ENCODE data around the gene HSD17B2. TPM values are rescaled to one million over a fixed set of nuclear protein-coding genes. Genes with fewer than 3 reads are reported as not detected.

Gene HSD17B2
- total RNA-seq, 4 donors from 2014 or later, result not detected

DNA sequence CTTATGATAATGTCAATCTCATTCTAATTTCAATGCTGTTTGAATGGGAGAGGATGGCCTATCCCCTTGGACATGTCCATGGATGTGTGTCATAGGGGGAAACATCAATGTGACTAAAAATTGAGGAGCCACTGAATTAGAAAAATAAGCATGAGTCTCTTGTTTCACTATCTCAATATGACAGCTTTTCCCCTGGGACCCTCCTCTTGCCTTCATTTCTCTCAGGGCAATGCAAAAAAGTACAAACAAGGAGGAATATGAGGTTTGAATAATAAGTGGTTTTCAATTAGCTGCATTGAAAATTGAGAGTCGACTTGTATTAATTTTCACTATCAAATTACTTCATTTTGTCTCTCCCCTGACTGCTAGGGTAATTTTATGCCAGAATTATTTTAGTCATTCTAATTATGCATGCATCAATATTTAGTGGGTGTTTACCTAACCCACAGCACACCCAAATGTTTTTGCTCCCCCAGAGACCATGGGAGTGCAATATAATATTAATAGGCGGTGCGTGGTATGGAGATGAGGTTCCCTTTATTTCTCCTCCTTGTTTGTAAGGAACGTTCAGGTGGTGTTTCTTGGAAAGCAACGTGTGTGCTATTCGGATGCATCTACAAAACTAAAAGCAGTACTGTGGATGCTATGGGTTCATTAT, 17.0 kb upstream of the HSD17B2 start:
- no peak for DNase-seq
- Histone ChIP-seq H3K27me3 (no peaks in the 10 kb centered on the region), H3K36me3 (no peaks in the 10 kb centered on the region), H3K4me3 (replicated peaks in 1 of 3) (no peak overlapping the region), H3K27ac (no peak overlapping the region), H3K9me3 (no peaks in the 10 kb centered on the region), H3K4me1 (no peaks in the 10 kb centered on the region)
- TF ChIP-seq POLR2A (IDR thresholded peaks at IDR 0.05), result no peak
- TF ChIP-seq, protein P1, sequence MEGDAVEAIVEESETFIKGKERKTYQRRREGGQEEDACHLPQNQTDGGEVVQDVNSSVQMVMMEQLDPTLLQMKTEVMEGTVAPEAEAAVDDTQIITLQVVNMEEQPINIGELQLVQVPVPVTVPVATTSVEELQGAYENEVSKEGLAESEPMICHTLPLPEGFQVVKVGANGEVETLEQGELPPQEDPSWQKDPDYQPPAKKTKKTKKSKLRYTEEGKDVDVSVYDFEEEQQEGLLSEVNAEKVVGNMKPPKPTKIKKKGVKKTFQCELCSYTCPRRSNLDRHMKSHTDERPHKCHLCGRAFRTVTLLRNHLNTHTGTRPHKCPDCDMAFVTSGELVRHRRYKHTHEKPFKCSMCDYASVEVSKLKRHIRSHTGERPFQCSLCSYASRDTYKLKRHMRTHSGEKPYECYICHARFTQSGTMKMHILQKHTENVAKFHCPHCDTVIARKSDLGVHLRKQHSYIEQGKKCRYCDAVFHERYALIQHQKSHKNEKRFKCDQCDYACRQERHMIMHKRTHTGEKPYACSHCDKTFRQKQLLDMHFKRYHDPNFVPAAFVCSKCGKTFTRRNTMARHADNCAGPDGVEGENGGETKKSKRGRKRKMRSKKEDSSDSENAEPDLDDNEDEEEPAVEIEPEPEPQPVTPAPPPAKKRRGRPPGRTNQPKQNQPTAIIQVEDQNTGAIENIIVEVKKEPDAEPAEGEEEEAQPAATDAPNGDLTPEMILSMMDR (IDR thresholded peaks at IDR 0.05), result no peak
- intact Hi-C loops (cut with DNase I), result no loop called here
- 83 to 87% methylated on average over 6 of the region's 6 CpGs for WGBS, 2 donors

DNA sequence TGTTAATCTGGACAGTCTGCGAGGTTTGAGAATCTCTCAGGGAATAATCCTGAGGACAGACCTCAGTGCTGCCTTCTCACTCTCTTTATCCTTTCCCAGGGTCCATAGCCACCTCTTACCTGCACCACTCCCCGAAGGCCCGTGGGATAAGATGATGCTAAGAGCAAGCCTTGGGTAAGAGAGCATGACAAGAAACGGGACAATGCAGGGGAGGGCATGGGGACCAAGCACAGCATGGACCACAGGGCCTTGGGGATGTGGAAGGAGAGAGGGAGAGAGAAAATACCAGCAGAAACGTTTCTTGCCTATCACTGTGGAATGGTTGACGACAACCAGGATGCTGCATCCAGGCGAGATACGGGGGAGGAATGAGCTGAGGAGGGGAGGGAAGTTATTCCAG, 15.5 kb upstream of the HSD17B2 start:
- intact Hi-C loops (cut with DNase I), result no loop called here
- Histone ChIP-seq H3K9me3 (no peaks in the 10 kb centered on the region), H3K4me3 (replicated peaks in 1 of 3) (no peak overlapping the region), H3K36me3 (no peaks in the 10 kb centered on the region), H3K27me3 (no peaks in the 10 kb centered on the region), H3K27ac (no peak overlapping the region), H3K4me1 (no peaks in the 10 kb centered on the region)
- 55 to 63% methylated on average over 8 of the region's 8 CpGs for WGBS, 2 donors
- no peak for DNase-seq
- TF ChIP-seq, protein P1 (IDR thresholded peaks at IDR 0.05), result no peak
- TF ChIP-seq POLR2A (IDR thresholded peaks at IDR 0.05), result no peak

DNA sequence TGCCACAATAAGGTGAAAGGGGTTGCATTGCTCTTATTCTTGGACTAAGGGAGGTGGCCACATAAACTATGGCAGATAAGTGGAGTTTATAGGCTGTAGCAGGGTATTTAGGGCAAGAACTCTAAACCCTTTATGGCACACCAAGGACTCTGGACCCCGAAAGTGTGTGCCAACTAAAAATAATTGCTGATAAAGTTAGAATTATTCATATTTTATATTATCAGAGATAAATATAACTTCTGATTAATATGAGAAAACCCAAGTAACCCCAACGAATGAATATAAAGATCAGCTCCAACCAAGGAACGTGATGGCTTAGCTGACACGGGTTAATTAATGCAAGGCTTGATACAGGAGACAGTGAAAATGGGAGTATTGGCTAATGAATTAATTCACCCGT, 15.0 kb upstream of the HSD17B2 start:
- 85 to 87% methylated on average over 5 of the region's 5 CpGs for WGBS, 2 donors
- intact Hi-C loops (cut with DNase I), result no loop called here
- no peak for DNase-seq

DNA sequence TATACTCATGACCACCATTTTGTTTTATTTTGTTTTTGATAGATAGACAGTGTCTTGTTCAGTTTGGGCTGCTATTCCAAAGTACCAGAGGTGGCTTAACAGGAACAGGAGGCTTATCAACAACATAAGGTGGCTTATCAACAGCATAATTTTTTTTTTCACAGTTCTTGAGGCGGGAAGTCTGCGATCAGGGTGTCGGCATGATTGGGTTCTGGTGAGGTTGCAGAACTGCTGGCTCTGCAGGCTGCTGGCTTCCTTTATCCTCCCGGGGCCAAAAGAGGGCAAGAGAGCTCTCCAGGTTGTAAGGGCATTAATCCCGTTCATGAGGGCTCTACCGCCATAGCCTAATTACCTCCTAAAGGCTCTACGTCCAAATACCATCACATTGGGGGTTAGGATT, 11.8 kb upstream of the HSD17B2 start:
- Histone ChIP-seq H3K27me3 (no peaks in the 10 kb centered on the region), H3K4me1 (no peaks in the 10 kb centered on the region), H3K4me3 (replicated peaks in 1 of 3) (no peak overlapping the region), H3K36me3 (no peaks in the 10 kb centered on the region), H3K27ac (no peak overlapping the region), H3K9me3 (no peaks in the 10 kb centered on the region)
- DNase-seq, result no peak
- WGBS, 2 donors, result 76 to 84% methylated on average over 7 of the region's 7 CpGs
- intact Hi-C loops (cut with DNase I), result no loop called here
- TF ChIP-seq, protein P1 (IDR thresholded peaks at IDR 0.05), result no peak
- no peak for TF ChIP-seq POLR2A (IDR thresholded peaks at IDR 0.05)

More for the DNA sequence above, 15.0 kb upstream of the HSD17B2 start:
- no peaks in the 10 kb centered on the region for H3K4me1 ChIP-seq
- H3K27ac ChIP-seq, result no peak overlapping the region
- no peak overlapping the region for H3K4me3 ChIP-seq (replicated peaks in 1 of 3)
- no peaks in the 10 kb centered on the region for H3K27me3 ChIP-seq
- H3K36me3 ChIP-seq, result no peaks in the 10 kb centered on the region
- H3K9me3 ChIP-seq, result no peaks in the 10 kb centered on the region
- TF ChIP-seq POLR2A (IDR thresholded peaks at IDR 0.05), result no peak
- TF ChIP-seq, protein P1 (IDR thresholded peaks at IDR 0.05), result no peak

DNA sequence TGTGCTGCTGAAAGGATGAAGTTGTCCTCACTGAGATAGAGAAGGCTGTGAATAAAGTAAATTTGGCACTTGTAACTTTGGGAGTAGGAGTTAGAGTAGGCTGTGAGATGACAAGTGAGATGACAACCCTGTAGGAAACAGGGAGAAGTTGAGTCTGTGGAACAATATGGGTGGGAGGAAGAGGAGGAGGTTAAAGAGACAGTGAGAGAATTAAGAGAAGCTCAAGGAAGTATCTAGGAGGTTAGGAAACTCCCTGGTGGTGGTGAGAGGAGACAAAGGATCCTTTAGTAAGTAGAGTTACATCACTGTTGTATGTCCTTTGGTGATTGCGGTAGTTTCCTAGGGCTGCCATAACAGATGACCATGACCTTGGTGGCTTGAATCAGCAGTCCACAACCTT, 10.7 kb upstream of the HSD17B2 start:
- WGBS, 2 donors, result 92 to 100% methylated on average over 1 of the region's 1 CpG
- Histone ChIP-seq H3K27ac (no peak overlapping the region), H3K9me3 (no peaks in the 10 kb centered on the region), H3K4me3 (replicated peaks in 1 of 3) (no peak overlapping the region), H3K27me3 (no peaks in the 10 kb centered on the region), H3K4me1 (no peaks in the 10 kb centered on the region), H3K36me3 (no peaks in the 10 kb centered on the region)
- DNase-seq, result no peak
- intact Hi-C loops (cut with DNase I), result no loop called here
- TF ChIP-seq, protein P1 (IDR thresholded peaks at IDR 0.05), result no peak
- no peak for TF ChIP-seq POLR2A (IDR thresholded peaks at IDR 0.05)
